Stimulated activated CD4-positive, alpha-beta T cell treated with anti-CD3 and anti-CD28 coated beads, Interleukin-1b, Interleukin-23, amount 100 ng/mL, for 24 hours (primary cell): ENCODE data around the gene SLC2A1.

ENCODE experiments used
- DNase-seq, 4 experiments: peaks; one replicate each; pipeline ENCODE4 v3.0.0-alpha.2; 2020; ENCODE audit warnings: low read depth in 4 of 4, low spot score in 1 of 4

The SLC2A1 gene

GRCh38 chr1:42958488-42959319 lies at the start of gene SLC2A1:
Gene SLC2A1, minus strand, starts transcription at chr1:42958868. Its CDS starts 217 bp downstream, at chr1:42958651.
- DNase-seq: peak; percentile 90 to 96 (median 92)

- DNase-seq: no peak
These were observed 48.9 kb upstream of the SLC2A1 start for GRCh38 chr1:43007377-43008114.

GRCh38 chr1:43005460-43006361 lies 47.0 kb upstream of the SLC2A1 start:
- DNase-seq: no peak

GRCh38 chr1:43004587-43005459 lies 46.2 kb upstream of the SLC2A1 start:
- DNase-seq: no peak

DNA sequence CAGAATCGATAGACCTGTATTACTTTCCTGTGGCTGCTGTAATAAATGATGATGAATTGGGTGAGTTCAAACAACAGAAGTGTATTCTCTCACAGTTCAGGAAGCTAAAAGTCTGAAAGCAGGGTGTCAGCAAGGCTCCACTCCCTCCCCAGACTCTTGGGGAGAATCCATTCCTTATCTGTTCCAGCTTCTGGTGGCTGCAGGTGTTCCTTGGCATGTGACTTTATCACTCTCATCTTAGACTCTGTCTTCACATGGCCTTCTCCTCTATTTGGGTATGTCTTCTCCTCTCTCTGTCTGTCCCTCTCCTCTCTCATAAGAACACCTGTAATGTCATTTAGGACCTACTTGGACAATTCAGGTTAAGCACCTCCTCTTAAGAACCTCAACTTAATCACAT lies 44.1 kb upstream of the SLC2A1 start:
- no peak for DNase-seq

DNA sequence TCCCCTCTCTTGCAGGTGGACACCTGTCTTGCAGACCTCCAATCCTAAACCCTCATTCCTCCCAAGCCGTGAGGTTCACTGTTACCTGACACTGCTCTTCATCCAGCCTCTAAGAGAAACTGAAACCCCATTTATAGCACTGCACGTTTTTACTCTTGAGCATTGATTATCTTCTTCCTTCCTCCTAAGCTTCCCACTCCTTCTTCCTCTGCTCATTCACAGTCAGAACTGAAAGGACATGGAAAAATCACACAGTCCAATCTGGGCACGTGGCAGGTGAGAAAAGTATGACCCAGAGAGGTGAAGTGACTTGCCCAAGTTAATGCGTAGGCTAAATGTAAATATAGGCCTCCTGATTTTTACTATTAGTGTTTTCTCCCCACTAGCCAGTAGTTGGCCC lies 43.4 kb upstream of the SLC2A1 start:
- no peak for DNase-seq

GRCh38 chr1:43001434-43001833 lies 42.8 kb upstream of the SLC2A1 start:
- no peak for DNase-seq

GRCh38 chr1:43000271-43000670 lies 41.6 kb upstream of the SLC2A1 start:
- no peak for DNase-seq

DNA sequence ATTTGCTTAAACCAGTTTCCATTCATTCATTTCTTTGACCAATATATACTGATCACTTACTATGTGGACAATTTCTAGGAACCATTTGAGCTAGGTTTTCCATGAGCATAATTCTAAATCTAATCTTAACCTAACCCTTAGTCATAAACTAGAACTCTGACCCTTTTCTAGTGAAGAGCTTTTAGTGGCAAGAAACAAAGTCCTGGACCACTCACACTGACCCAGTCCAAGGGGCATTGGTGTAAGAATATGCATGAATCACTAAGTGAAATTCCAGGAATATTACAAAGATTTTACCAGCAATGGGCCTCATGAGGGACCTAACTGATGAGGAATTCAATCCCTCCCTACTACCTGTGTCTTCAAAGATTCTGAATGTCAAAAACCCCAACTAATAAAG lies 40.6 kb upstream of the SLC2A1 start:
- no peak for DNase-seq

- no peak for DNase-seq
These were observed 39.7 kb upstream of the SLC2A1 start for GRCh38 chr1:42998386-42998785.

DNA sequence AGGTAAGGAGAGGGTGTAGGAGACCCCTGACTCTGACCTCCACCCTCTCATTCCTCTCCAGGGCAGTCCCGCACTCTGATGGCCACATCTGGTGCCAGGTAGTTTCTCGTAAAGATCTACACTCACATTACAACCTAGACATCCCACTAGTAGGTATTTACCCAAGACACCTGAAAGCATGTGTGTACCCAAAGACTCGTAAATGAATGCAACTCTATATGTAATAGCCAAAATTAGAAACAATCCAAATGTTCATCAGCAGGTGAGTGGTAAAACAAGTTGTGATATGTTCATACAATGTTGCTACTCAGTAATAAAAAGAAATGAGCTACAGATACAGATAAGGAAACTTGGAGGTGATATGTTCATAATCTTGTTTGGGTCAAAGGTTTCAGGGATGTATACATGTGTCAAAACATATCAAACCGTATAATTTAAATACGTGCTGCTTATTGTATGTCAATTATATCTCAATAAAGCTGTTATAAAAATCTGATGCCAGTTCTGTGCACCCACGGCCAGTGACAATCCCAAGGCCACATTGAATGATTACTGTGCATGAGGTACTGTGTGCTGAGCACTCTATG lies 37.8 kb upstream of the SLC2A1 start:
- DNase-seq: no peak

DNA sequence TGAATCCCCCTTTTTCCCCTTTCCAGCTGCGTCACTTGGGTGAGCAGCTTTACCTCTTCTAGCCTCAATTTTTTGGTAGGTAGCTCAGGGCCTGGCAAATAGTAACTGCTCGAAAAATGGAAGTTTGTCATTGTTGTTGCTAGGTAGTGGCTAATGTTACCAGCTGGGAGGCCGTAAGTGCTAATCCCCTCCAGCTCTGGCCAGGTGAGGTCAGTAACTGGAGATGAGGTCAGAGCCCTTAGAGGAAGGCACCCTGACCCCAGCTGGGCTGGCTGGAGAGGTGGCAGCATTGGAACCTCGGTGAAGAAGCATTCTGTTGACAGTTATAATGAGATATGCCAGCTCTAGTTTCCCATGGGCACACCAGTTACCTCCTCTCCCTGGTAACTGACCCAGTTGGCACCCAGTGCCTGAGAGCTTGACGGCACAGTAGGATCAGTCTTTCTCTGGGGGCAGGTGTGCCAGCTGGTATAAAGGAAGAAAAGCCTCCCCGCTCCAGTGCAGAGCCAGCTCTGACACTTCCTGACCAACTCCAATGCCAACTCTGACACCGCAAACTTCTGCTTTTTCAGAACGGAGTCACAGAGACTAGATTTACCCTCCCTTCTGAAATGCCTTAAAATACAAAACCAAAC lies 35.0 kb upstream of the SLC2A1 start:
- DNase-seq: no peak

GRCh38 chr1:42992054-42992571 lies 33.4 kb upstream of the SLC2A1 start:
- no peak for DNase-seq

DNA sequence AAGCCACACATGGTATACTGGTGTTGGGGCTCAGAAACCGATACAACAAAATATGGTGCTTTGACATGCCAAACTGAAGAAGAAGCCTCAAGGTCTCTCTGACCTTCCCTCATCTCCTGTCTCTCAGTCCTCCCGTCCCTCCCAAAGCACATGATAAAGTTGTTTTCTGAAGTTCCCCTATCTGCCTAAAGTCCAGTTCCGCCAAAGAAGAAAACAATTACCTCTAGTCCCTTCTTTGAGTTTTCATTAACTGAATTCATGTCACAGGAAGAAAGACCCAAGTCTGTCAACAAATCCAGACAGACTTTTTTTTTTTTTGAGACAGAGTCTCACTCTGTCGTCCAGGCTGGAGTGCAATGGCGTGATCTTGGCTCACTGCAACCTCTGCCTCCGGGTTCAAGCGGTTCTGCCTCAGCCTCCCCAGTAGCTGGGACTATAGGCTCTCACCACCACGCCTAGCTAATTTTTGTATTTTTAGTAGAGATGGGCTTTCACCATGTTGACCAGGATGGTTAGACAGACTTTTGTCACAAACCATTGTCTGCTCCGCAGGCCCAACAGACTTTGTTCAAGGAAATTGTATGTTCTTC lies 32.2 kb upstream of the SLC2A1 start:
- no peak for DNase-seq

- DNase-seq: no peak
These were observed 25.0 kb upstream of the SLC2A1 start for GRCh38 chr1:42983693-42984092.

DNA sequence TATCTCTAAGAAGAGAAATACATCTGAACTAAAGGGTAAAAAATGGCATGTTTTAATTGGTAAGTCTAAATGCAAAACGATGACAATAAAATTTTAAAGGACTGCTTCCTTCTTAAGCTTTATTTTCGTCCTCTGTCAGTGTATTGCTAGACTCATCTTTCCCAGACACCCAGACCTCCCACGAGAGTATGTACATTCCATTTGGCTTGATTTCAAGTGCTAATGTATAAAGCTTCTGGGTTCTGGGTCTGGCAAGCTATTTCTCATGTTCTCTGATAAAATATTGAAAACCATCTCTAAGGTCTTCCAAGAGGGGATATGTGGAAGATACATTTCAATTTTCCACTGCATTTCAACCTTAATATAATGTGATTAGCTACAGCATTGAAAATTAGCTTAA lies 24.6 kb upstream of the SLC2A1 start:
- no peak for DNase-seq

DNA sequence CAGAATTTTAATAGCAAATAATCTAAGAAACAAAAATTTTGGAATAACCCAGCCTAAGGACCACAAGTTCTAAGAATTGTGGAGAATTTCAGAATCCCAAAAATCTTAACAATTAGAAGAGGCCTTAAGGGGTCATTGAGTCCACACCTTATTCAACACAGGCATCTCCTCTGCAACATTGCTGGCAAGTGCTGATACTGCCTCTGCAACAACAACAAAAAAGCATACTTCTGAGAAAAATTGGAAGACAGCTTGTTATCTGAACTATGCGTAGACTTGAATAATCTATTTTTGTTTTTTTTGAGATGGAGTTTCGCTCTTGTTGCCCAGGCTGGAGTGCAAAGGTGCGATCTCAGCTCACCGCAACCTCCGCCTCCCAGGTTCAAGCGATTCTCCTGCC lies 24.0 kb upstream of the SLC2A1 start:
- DNase-seq: no peak

- no peak for DNase-seq
These were observed 23.2 kb upstream of the SLC2A1 start for GRCh38 chr1:42981871-42982270.

GRCh38 chr1:42981255-42981805 lies 22.7 kb upstream of the SLC2A1 start:
- DNase-seq: no peak
